Adrenal gland (tissue), 12 donors: ENCODE results near the gene COG7. TPM values are rescaled to one million over a fixed set of nuclear protein-coding genes. Genes with fewer than 3 reads are reported as not detected.

Source experiments
- DNase-seq, 7 donors: peaks; one replicate each; pipeline ENCODE4 v3.0.0-alpha.2; 2019 to 2020
- H3K27ac ChIP-seq, 5 donors: fragments of 200-600 bp; sonication (generic) in 4 of 5; 1 replicate in 3 of 5; 2 replicates in 2 of 5; pipeline versions ENCODE4 v1.5.1 to v1.8.0; 2016 to 2020; ENCODE audit warnings: mild to moderate bottlenecking in 1 of 5
- H3K27me3 ChIP-seq: fragments of 200-600 bp; 2 replicates; pipeline ENCODE4 v1.8.0; 2021
- H3K36me3 ChIP-seq, 2 donors: fragments of 200-600 bp; replicated peaks in 1 of 2; 1 replicate in 1 of 2; 2 replicates in 1 of 2; pipeline versions ENCODE4 v1.5.1 to v1.8.0; 2018 to 2022
- H3K4me1 ChIP-seq, 2 donors: fragments of 200-600 bp; replicated peaks in 1 of 2; 1 replicate in 1 of 2; 2 replicates in 1 of 2; pipeline versions ENCODE4 v1.5.1 to v1.8.0; 2018 to 2021
- H3K4me3 ChIP-seq, 4 donors: fragments of 200-600 bp; sonication (generic) in 3 of 4; one replicate each; pipeline ENCODE4 v1.5.1; 2016 to 2018
- H3K9me3 ChIP-seq, 3 donors: fragments of 200-600 bp; sonication (generic) in 1 of 3; replicated peaks in 1 of 3; 1 replicate in 2 of 3; 2 replicates in 1 of 3; pipeline versions ENCODE4 v1.5.1 to v1.8.0; 2016 to 2021
- POLR2A ChIP-seq, 2 donors: fragments of 450-650 bp; IDR thresholded peaks; one replicate each; pipeline ENCODE4 v1.6.1; 2017; ENCODE audit warnings: antibody characterized with exemption in 2 of 2, mild to moderate bottlenecking in 2 of 2, moderate library complexity in 1 of 2
- WGBS, 4 donors: extraction: QIAGEN DNeasy Blood & Tissue Kit in 2 of 4; methylation state at CpG; one replicate each; pipeline versions ENCODE4 v1.1.5 to v1.1.7; 2013 to 2017; 5-methylcytosine and 5-hydroxymethylcytosine counted together
- intact Hi-C, 2 donors: fragments of 100-400 bp; cut with DNase I; formaldehyde crosslinking; loops; one replicate each; pipeline versions ENCODE4 v1.14.1 to v1.15.0; 2022 to 2023
- polyA plus RNA-seq, 3 donors: library from polyadenylated mRNA; stranded (reverse); fragments of 200-250 nt in 2 of 3; fragments of 350-450 nt in 1 of 3; fragmentation: Illumina TruSeq in 1 of 3; extraction: RNeasy Lipid Tissue Mini Kit (QIAGEN cat#74804) in 1 of 3; gene quantifications; one replicate each; pipeline ENCODE4 v1.2.3, GENCODE V29; 2013 to 2014
- total RNA-seq, 9 donors: library from RNA; depleted of rRNA in 4 of 9; stranded (reverse); fragments of >200 nt in 4 of 9; fragments of 120-200 nt in 1 of 9; fragmentation: NEBNext Ultra II Directional in 1 of 9; extraction: Animal tissue kit (Norgen Biotek cat#: 25700) in 1 of 9; gene quantifications; one replicate each; pipeline versions ENCODE4 v1.1.0 to v1.2.4, GENCODE V29; 2013 to 2023
- TF ChIP-seq, protein P1 (sequence below), 6 experiments: fragments of 450-650 bp in 4 of 6; fragments of 200-600 bp in 2 of 6; sonication (generic) in 1 of 6; IDR thresholded peaks; 1 replicate in 5 of 6; 2 replicates in 1 of 6; pipeline versions ENCODE4 v1.5.1 to v1.8.0; 2016 to 2021; ENCODE audit warnings: antibody characterized with exemption in 6 of 6, mild to moderate bottlenecking in 2 of 6, moderate library complexity in 1 of 6
- donor health status: healthy with polysubstance abuse.
- donor health status: Bipolar disorder and iron deficiency.
- donor health status: DM: yes; HTN: yes; CAD: no.
- donor health status: DM: no; HTN: no; CAD: no.
- donor health status: DM: no; HTN: no; CAD: no.
- donor health status: DM: yes; HTN: yes; CAD: no.

COG7 gene
- total and polyA plus RNA-seq, 12 donors, result 10.7 to 50.1 (median 21.4) TPM

DNA sequence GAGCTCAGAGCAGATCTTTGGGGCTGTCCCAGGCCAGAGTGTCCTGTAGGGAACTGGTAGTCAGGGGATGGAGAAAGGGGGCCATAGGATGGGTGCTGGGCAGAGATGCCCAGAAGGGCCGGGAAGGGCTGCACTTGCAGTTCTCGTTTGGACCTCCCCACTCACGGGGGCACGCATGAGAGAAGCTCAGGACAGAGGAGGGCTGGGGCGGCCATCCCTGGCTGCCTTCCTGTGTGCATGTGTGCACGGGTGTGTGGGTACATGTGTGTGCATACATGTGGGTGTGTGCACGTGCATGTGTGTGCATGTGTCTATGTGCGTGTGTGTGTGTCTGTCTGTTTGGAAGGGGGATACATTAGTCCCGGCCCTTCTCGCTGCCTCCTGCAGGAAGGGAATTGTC lies 73.3 kb downstream of the COG7 start:
- Histone ChIP-seq H3K9me3 (no peaks in the 10 kb centered on the region), H3K4me3 (no peak overlapping the region), H3K36me3 (no peaks in the 10 kb centered on the region), H3K27ac (no peak overlapping the region), H3K27me3 (no peaks in the 10 kb centered on the region), H3K4me1 (no peaks in the 10 kb centered on the region)
- intact Hi-C loops, result no loop called here
- no peak for DNase-seq
- TF ChIP-seq, protein P1, sequence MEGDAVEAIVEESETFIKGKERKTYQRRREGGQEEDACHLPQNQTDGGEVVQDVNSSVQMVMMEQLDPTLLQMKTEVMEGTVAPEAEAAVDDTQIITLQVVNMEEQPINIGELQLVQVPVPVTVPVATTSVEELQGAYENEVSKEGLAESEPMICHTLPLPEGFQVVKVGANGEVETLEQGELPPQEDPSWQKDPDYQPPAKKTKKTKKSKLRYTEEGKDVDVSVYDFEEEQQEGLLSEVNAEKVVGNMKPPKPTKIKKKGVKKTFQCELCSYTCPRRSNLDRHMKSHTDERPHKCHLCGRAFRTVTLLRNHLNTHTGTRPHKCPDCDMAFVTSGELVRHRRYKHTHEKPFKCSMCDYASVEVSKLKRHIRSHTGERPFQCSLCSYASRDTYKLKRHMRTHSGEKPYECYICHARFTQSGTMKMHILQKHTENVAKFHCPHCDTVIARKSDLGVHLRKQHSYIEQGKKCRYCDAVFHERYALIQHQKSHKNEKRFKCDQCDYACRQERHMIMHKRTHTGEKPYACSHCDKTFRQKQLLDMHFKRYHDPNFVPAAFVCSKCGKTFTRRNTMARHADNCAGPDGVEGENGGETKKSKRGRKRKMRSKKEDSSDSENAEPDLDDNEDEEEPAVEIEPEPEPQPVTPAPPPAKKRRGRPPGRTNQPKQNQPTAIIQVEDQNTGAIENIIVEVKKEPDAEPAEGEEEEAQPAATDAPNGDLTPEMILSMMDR (IDR thresholded peaks at IDR 0.05), result no peak
- no peak for TF ChIP-seq POLR2A (IDR thresholded peaks at IDR 0.05)
- WGBS, 4 donors, result 78 to 87% (median 82%) methylated on average over 4 to 10 of the region's 10 CpGs

DNA sequence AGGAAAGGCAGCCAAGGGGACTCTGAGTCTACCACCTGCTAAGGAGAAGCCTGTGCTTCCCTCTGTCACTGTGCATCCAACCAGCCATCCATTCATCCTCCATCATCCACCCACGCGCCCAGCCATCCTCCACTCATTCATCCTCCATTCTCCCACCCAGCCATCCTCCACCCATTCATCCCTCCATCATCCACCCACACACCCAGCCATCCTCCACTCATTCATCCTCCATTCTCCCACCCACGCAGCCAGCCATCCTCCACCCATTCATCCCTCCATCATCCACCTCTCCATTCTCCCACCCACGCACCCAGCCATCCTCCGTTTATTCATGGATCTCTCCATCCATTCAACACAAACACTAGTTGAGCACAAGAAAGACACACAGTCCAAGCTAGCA lies 74.1 kb downstream of the COG7 start:
- DNase-seq, result no peak
- Histone ChIP-seq H3K9me3 (no peaks in the 10 kb centered on the region), H3K27ac (no peak overlapping the region), H3K4me3 (no peak overlapping the region), H3K36me3 (no peaks in the 10 kb centered on the region), H3K27me3 (no peaks in the 10 kb centered on the region), H3K4me1 (no peaks in the 10 kb centered on the region)
- 85 to 95% (median 89%) methylated on average over 5 of the region's 5 CpGs for WGBS, 4 donors
- intact Hi-C loops, result no loop called here
- TF ChIP-seq, protein P1 (IDR thresholded peaks at IDR 0.05), result no peak
- no peak for TF ChIP-seq POLR2A (IDR thresholded peaks at IDR 0.05)

- TF ChIP-seq POLR2A (IDR thresholded peaks at IDR 0.05), result no peak
- H3K9me3 ChIP-seq, result no peaks in the 10 kb centered on the region
- H3K4me3 ChIP-seq, result no peak overlapping the region
- 73 to 81% (median 76%) methylated on average over 6 to 8 of the region's 8 CpGs for WGBS, 4 donors
- H3K27ac ChIP-seq, result no peak overlapping the region
- H3K36me3 ChIP-seq, result no peaks in the 10 kb centered on the region
- H3K4me1 ChIP-seq, result no peaks in the 10 kb centered on the region
- no peak for DNase-seq
- intact Hi-C loops, result no loop called here
- H3K27me3 ChIP-seq, result no peaks in the 10 kb centered on the region
Measured at GRCh38 chr16:23378256-23378655, 74.7 kb downstream of the COG7 start.

- intact Hi-C loops, result no loop called here
- Histone ChIP-seq H3K27me3 (no peaks in the 10 kb centered on the region), H3K9me3 (no peaks in the 10 kb centered on the region), H3K27ac (no peak overlapping the region), H3K4me1 (no peaks in the 10 kb centered on the region), H3K4me3 (no peak overlapping the region), H3K36me3 (no peaks in the 10 kb centered on the region)
- 78 to 83% (median 80%) methylated on average over 9 of the region's 9 CpGs for WGBS, 4 donors
- DNase-seq, result no peak
- TF ChIP-seq POLR2A (IDR thresholded peaks at IDR 0.05), result no peak
- TF ChIP-seq, protein P1 (IDR thresholded peaks at IDR 0.05), result no peak
Measured at GRCh38 chr16:23377071-23377931, 75.7 kb downstream of the COG7 start.

DNA sequence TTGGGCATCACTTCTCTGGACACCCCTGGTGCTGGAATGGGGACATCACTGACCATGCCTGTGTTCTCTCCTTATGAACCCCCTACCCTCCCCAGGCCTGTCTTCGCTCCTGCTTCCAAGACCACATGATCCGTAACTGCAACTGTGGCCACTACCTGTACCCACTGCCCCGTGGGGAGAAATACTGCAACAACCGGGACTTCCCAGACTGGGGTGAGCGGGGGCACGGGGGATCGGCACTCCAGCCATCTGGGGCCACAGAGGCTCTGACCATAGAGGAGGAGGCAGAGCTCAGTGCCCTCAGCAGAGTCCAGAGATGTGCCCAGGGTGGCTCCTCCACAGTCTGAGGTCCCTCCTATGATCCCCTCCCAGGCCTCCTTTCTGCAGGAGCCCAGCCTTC lies 77.3 kb downstream of the COG7 start:
- DNase-seq, result no peak
- TF ChIP-seq, protein P1 (IDR thresholded peaks at IDR 0.05), result no peak
- TF ChIP-seq POLR2A (IDR thresholded peaks at IDR 0.05), result no peak
- no peaks in the 10 kb centered on the region for H3K27me3 ChIP-seq
- H3K4me1 ChIP-seq, result no peaks in the 10 kb centered on the region
- no peak overlapping the region for H3K4me3 ChIP-seq
- no peaks in the 10 kb centered on the region for H3K9me3 ChIP-seq
- WGBS, 4 donors, result 77 to 86% (median 85%) methylated on average over 7 of the region's 7 CpGs; no CpG with 5 or more reads in 1 of the 4 donors
- intact Hi-C loops, result no loop called here
- no peaks in the 10 kb centered on the region for H3K36me3 ChIP-seq
- no peak overlapping the region for H3K27ac ChIP-seq
